ENCODE results near the gene MAP3K15. TPM values are rescaled to one million over a fixed set of nuclear protein-coding genes. Genes with fewer than 3 reads are reported as not detected.

MAP3K15 gene
- total RNA-seq, 1 experiment from 2014 or later: not detected

DNA sequence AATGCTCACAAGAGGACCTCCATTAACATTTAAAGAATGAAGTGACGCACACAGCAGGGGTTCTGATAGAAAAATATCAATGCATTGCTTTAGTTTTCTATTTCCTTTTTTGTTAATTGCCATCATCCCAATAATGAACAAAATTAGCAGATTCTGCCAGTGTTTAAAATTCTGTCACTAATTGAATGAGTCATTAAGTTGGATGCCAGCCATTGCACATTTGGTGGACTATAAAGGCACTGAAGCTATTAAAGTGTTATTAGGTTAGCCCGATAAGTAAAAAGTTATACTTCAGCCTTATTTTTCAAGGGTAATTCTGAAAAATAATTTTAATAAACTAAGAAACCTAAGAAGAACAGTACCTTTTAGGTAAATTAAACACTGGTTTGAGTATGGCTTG lies 53.1 kb downstream of the MAP3K15 start:
- no peak overlapping the region for H3K4me2 ChIP-seq
- intact Hi-C loops (cut with micrococcal nuclease; ENCODE audit: unreplicated experiment): no loop called here
- ChIA-PET POLR2A (ENCODE audit: unreplicated experiment) (no interaction called here), CTCF (no interaction called here)
- no peaks in the 10 kb centered on the region for H3F3A ChIP-seq (ENCODE audit: insufficient read depth, low read depth)
- no peaks in the 10 kb centered on the region for H3K9me2 ChIP-seq (ENCODE audit: insufficient read depth)
- H2AFZ ChIP-seq: no peak overlapping the region
- no peak overlapping the region for H3K4me3 ChIP-seq
- H4K20me1 ChIP-seq (ENCODE audit: insufficient read depth): no peaks in the 10 kb centered on the region
- DNase-seq: no peak
- H3K27ac ChIP-seq: no peak overlapping the region
- peaks cover 52% of the 10 kb centered on the region for H3K27me3 ChIP-seq (ENCODE audit: insufficient read depth, low read depth)
- no peaks in the 10 kb centered on the region for H3K9me3 ChIP-seq (ENCODE audit: insufficient read depth, low read depth)
- no peak for TF ChIP-seq EZH2 (IDR thresholded peaks at IDR 0.05; ENCODE audit: low read depth)
- TF ChIP-seq, protein P1, sequence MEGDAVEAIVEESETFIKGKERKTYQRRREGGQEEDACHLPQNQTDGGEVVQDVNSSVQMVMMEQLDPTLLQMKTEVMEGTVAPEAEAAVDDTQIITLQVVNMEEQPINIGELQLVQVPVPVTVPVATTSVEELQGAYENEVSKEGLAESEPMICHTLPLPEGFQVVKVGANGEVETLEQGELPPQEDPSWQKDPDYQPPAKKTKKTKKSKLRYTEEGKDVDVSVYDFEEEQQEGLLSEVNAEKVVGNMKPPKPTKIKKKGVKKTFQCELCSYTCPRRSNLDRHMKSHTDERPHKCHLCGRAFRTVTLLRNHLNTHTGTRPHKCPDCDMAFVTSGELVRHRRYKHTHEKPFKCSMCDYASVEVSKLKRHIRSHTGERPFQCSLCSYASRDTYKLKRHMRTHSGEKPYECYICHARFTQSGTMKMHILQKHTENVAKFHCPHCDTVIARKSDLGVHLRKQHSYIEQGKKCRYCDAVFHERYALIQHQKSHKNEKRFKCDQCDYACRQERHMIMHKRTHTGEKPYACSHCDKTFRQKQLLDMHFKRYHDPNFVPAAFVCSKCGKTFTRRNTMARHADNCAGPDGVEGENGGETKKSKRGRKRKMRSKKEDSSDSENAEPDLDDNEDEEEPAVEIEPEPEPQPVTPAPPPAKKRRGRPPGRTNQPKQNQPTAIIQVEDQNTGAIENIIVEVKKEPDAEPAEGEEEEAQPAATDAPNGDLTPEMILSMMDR (conservative IDR thresholded peaks at IDR 0.05): no peak
- H3K4me1 ChIP-seq (replicated peaks; ENCODE audit: insufficient read depth): no peaks in the 10 kb centered on the region
- no peaks in the 10 kb centered on the region for H3K36me3 ChIP-seq (ENCODE audit: low read depth)
- no TSS peak for BruUV-seq (replicated peaks)
- no peaks in the 10 kb centered on the region for H3K79me2 ChIP-seq (ENCODE audit: low read depth)

DNA sequence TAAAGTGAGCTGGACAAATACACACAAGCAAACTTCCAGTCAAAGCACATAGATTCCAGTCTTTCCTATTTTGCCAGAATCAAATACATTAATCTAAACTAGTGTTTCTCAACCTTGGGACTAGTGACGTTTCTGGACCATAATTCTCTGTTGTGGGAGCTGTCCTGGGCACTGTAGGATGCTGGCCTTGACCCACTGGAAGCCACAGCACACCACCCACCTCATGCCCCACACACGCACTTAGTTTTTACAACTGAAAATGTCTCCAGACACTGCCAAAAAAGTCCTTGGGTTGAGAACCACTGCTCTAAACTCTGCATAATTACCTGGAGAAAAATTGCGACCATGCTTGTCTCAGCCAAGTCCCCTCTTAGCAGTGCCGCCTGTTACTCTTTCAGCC lies 57.6 kb downstream of the MAP3K15 start:
- BruUV-seq (replicated peaks): no TSS peak
- no peaks in the 10 kb centered on the region for H3K36me3 ChIP-seq (ENCODE audit: low read depth)
- CTCF ChIA-PET: no interaction called here
- H3K4me2 ChIP-seq: no peak overlapping the region
- no peak overlapping the region for H3K27ac ChIP-seq
- no peaks in the 10 kb centered on the region for H3K9me3 ChIP-seq (ENCODE audit: insufficient read depth, low read depth)
- H3K4me3 ChIP-seq: no peak overlapping the region
- POLR2A ChIA-PET (ENCODE audit: unreplicated experiment): no interaction called here
- no peaks in the 10 kb centered on the region for H4K20me1 ChIP-seq (ENCODE audit: insufficient read depth)
- H3K9me2 ChIP-seq (ENCODE audit: insufficient read depth): no peaks in the 10 kb centered on the region
- TF ChIP-seq EZH2 (IDR thresholded peaks at IDR 0.05; ENCODE audit: low read depth): no peak
- TF ChIP-seq, protein P1 (conservative IDR thresholded peaks at IDR 0.05): no peak
- no peak for DNase-seq
- H3K79me2 ChIP-seq (ENCODE audit: low read depth): no peaks in the 10 kb centered on the region
- H3K4me1 ChIP-seq (replicated peaks; ENCODE audit: insufficient read depth): no peaks in the 10 kb centered on the region
- H3F3A ChIP-seq (ENCODE audit: insufficient read depth, low read depth): no peaks in the 10 kb centered on the region
- peaks cover 66% of the 10 kb centered on the region for H3K27me3 ChIP-seq (ENCODE audit: insufficient read depth, low read depth)
- no peak overlapping the region for H2AFZ ChIP-seq
- intact Hi-C loops (cut with micrococcal nuclease; ENCODE audit: unreplicated experiment): no loop called here

DNA sequence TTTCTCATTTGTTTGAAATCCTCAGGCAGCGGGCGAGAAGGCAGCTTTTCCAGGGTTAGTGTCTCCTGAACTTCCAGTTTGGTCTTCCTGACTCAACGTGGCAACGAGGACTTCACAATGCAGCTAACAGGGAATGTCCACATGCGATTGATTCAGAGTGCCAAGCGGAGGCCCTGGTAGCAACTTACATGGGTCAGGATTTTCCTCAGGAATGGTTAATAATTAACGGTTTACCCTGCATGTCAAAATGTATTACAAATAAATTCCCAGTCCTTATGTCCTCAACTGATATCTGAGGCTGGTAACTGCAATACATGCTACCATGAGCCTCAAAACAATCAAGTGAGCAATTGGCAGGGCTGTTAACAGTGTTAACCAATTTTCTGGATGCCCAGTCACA lies 67.2 kb downstream of the MAP3K15 start:
- ChIA-PET CTCF (no interaction called here), POLR2A (ENCODE audit: unreplicated experiment) (no interaction called here)
- Histone ChIP-seq H3K9me2 (ENCODE audit: insufficient read depth) (no peaks in the 10 kb centered on the region), H3K27ac (no peak overlapping the region), H3F3A (ENCODE audit: insufficient read depth, low read depth) (no peaks in the 10 kb centered on the region), H3K36me3 (ENCODE audit: low read depth) (no peaks in the 10 kb centered on the region), H3K4me1 (replicated peaks; ENCODE audit: insufficient read depth) (no peaks in the 10 kb centered on the region), H3K9me3 (ENCODE audit: insufficient read depth, low read depth) (no peaks in the 10 kb centered on the region), H3K79me2 (ENCODE audit: low read depth) (no peaks in the 10 kb centered on the region), H3K4me3 (no peak overlapping the region), H3K4me2 (no peak overlapping the region), H3K27me3 (ENCODE audit: insufficient read depth, low read depth) (peaks cover 40% of the 10 kb centered on the region), H4K20me1 (ENCODE audit: insufficient read depth) (no peaks in the 10 kb centered on the region), H2AFZ (no peak overlapping the region)
- BruUV-seq (replicated peaks): no TSS peak
- intact Hi-C loops (cut with micrococcal nuclease; ENCODE audit: unreplicated experiment): no loop called here
- no peak for DNase-seq
- TF ChIP-seq EZH2 (IDR thresholded peaks at IDR 0.05; ENCODE audit: low read depth): no peak
- TF ChIP-seq, protein P1 (conservative IDR thresholded peaks at IDR 0.05): no peak

Measured in PC-9 (cell line).